ENCODE measurements around the gene ALDH3B2. TPM values are rescaled to one million over a fixed set of nuclear protein-coding genes. Genes with fewer than 3 reads are reported as not detected.
"Not testable (repeated sequence)": the region's sequence is repeated elsewhere in the genome, so short reads cannot be mapped to it uniquely, and the experiment has no call there.

The ALDH3B2 gene
- total RNA-seq, 4 donors from 2014 or later: not detected

GRCh38 chr11:67640758-67641337 is 33.6 kb downstream of the ALDH3B2 start:
- H3K9me3 ChIP-seq: no peaks in the 10 kb centered on the region
- in situ Hi-C loops (cut with MboI; ENCODE audit: low sequenced_read_pairs in 4 of 4) (no loop called here), intact Hi-C loops (cut with DNase I; ENCODE audit: low total_unique reads) (loop anchor here (10.0 kb wide), 1 partner anchor 64 kb away; no protein-coding TSS in a partner anchor)
- H3K27me3 ChIP-seq: peaks cover 6 to 15% (median 9%) of the 10 kb centered on the region in 3 donors
- ATAC-seq (no peak), DNase-seq (no peak)
- H3K36me3 ChIP-seq: no peaks in the 10 kb centered on the region
- no peaks in the 10 kb centered on the region for H3K4me1 ChIP-seq
- no peak overlapping the region for H3K4me3 ChIP-seq
- H3K27ac ChIP-seq: no peak overlapping the region
- TF ChIP-seq POLR2A (IDR thresholded peaks at IDR 0.05): no peak
- no peak for TF ChIP-seq CTCF (IDR thresholded peaks at IDR 0.05 in 4 of 5, conservative IDR thresholded peaks at IDR 0.05 in 1 of 5)

DNA sequence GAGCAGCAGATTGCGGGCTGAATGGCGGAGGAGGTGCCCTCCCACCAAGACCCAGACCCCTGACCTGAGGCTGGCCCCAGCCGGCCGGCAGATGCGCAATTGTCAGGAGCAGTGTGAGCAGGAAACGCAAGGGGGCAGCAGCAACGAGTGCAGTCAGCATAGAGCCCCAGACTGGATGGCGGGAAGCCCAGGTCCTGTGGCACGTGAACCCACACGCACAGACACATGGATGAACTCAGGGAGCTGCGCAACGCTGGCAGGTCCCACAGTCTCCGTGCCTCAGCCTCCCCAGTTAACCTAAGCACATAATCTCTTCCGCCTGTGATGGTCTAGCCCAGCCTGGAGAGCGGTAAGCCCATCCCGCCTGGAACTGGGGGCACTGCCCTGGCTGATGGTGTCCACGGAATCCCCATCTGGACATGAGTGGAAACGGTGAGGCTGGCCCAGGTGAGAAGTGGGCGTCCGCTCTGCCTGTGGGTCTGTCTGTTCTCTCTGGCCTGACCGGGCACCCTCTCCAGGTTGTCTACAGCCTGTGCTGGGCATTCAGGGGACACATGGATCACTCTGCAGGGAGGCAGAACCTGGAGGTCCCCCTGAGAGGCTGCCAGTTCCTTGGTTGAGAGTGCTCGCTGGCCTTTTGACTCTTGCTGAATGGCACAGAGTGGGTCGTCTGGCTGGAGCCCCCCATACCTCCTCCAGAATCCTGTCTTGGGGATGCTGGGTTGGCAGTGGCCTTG is 34.2 kb downstream of the ALDH3B2 start:
- H3K36me3 ChIP-seq: no peaks in the 10 kb centered on the region
- ATAC-seq: peak; percentile 53 to 60
- TF ChIP-seq CTCF (IDR thresholded peaks at IDR 0.05 in 4 of 5, conservative IDR thresholded peaks at IDR 0.05 in 1 of 5): peak in 3 of 5 experiments; percentile 44 to 57 (median 55)
- no peak for TF ChIP-seq POLR2A (IDR thresholded peaks at IDR 0.05)
- H3K27ac ChIP-seq: no peak overlapping the region
- no peaks in the 10 kb centered on the region for H3K4me1 ChIP-seq
- peaks cover 6 to 15% (median 9%) of the 10 kb centered on the region in 3 donors for H3K27me3 ChIP-seq
- in situ Hi-C loops (cut with MboI; ENCODE audit: low sequenced_read_pairs in 4 of 4): no loop called here
- intact Hi-C loops (cut with DNase I; ENCODE audit: low total_unique reads): loop anchor here (10.0 kb wide), 1 partner anchor 65 kb away; no protein-coding TSS in a partner anchor
- DNase-seq: peak in 1 of 2 donors; percentile 53
- H3K9me3 ChIP-seq: no peaks in the 10 kb centered on the region
- H3K4me3 ChIP-seq: no peak overlapping the region

GRCh38 chr11:67639438-67639859 is 35.0 kb downstream of the ALDH3B2 start, which contains the start of gene TBX10:
TBX10 (minus strand) TSS chr11:67639763; CDS start chr11:67639472, 291 bp downstream.
- no peaks in the 10 kb centered on the region for H3K9me3 ChIP-seq
- in situ Hi-C loops (cut with MboI; ENCODE audit: low sequenced_read_pairs in 4 of 4) (no loop called here), intact Hi-C loops (cut with DNase I; ENCODE audit: low total_unique reads) (no loop called here)
- TF ChIP-seq POLR2A (IDR thresholded peaks at IDR 0.05) (no peak), CTCF (IDR thresholded peaks at IDR 0.05 in 4 of 5, conservative IDR thresholded peaks at IDR 0.05 in 1 of 5) (no peak)
- no peak within 1 kb of the TSS for H3K4me3 ChIP-seq
- peaks cover 6 to 15% (median 9%) of the 10 kb centered on the region in 3 donors for H3K27me3 ChIP-seq
- H3K36me3 ChIP-seq: no peaks in the 10 kb centered on the region
- H3K27ac ChIP-seq: no peak within 1 kb of the TSS
- no peak for ATAC-seq
- H3K4me1 ChIP-seq: no peaks in the 10 kb centered on the region
- DNase-seq: no peak

DNA sequence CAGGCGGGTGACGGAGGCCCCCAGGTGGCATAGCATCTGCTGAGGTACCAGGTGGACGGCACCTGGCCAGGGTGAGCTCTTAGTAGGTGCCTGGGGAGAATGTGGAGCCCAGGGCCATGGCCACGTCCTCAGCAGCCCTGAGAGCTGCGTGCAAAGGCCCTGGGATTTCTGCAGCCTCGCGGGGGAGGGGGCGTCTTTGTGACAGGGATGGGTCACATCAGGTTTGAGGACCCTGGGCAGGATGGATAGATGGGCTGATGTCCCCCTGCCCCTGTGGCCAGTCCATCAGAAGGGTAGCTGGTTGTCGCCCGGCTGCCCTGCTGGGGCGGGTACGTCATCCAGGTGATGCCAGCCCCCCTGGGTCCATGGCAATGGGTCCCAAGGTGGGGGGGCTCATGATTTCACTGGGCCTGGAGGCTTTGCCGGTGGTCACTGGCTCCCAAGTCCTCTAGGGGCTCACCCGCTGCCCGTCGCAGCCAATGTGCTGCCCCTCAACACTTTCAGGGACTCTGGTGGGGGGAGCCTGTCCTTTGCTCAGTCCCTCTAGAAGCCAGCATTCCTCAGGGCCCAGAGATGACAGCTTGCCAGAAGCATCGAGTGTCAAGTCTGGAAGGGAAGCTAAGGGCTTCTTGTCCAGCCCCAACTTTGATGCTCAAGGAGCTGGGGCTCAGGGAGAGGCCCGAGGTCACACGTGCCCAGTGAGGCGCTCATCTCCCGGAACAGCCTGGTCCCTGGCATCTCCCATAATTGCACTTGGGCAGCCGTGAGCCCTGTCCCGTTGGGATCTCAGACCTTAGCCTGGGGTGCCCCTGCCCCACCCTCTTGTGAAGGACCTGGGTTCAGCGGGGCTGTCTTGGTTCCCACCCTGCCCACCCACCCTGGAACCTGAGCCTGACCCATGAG is 35.6 kb downstream of the ALDH3B2 start:
- H3K36me3 ChIP-seq: no peaks in the 10 kb centered on the region
- intact Hi-C loops (cut with DNase I; ENCODE audit: low total_unique reads): no loop called here
- no peak overlapping the region for H3K27ac ChIP-seq
- TF ChIP-seq POLR2A (IDR thresholded peaks at IDR 0.05) (no peak), CTCF (IDR thresholded peaks at IDR 0.05 in 4 of 5, conservative IDR thresholded peaks at IDR 0.05 in 1 of 5) (no peak)
- in situ Hi-C loops (cut with MboI; ENCODE audit: low sequenced_read_pairs in 4 of 4): no loop called here
- DNase-seq (no peak), ATAC-seq (no peak)
- no peak overlapping the region for H3K4me3 ChIP-seq
- peaks cover 6 to 15% (median 9%) of the 10 kb centered on the region in 3 donors for H3K27me3 ChIP-seq
- no peaks in the 10 kb centered on the region for H3K9me3 ChIP-seq
- no peaks in the 10 kb centered on the region for H3K4me1 ChIP-seq

GRCh38 chr11:67637441-67637840 is 37.0 kb downstream of the ALDH3B2 start:
- H3K4me1 ChIP-seq; H3K4me3 ChIP-seq; in situ Hi-C loops (cut with MboI; ENCODE audit: low sequenced_read_pairs in 4 of 4); ATAC-seq; H3K9me3 ChIP-seq; H3K36me3 ChIP-seq; H3K27ac ChIP-seq; intact Hi-C loops (cut with DNase I; ENCODE audit: low total_unique reads); DNase-seq: not testable (repeated sequence)
- peaks cover 6 to 15% (median 9%) of the 10 kb centered on the region in 3 donors for H3K27me3 ChIP-seq

Measured in gastrocnemius medialis (tissue), 4 donors.